IMR-90 (cell line): Measurements from ENCODE around the gene HIPK1. TPM values are rescaled to one million over a fixed set of nuclear protein-coding genes. Genes with fewer than 3 reads are reported as not detected.

Source experiments
- ATAC-seq: fragments of 200-7000 bp; cut with Tn5 transposase; 2 replicates; pipeline ENCODE4 v1.9.1; 2020; ENCODE audit warnings: low read depth, mild to moderate bottlenecking, moderate library complexity
- BruUV-seq: library from RNA; stranded (reverse); fragments of 400-500 nt; replicated peaks from 2 replicates; lab custom pipeline; 2021; lab: Mats Ljungman, UMichigan
- CTCF ChIA-PET: fragments of 300-600 bp; formaldehyde crosslinking; extraction: SDS; loops from one replicate; lab custom pipeline; 2021; ENCODE audit warnings: antibody characterized with exemption; lab: Yijun Ruan, JAX
- POLR2A ChIA-PET: fragments of 300-600 bp; sonication (Branson Sonifier 250); formaldehyde crosslinking; loops from one replicate; lab custom pipeline; 2022; ENCODE audit warnings: antibody characterized with exemption; ENCODE audit not compliant: unreplicated experiment; lab: Charles Lee
- DNase-seq: peaks from one replicate; pipeline ENCODE4 v3.0.0; 2013
- H2AFZ ChIP-seq: replicated peaks from 2 replicates; pipeline ENCODE3; 2013; ENCODE audit warnings: low read length, mild to moderate bottlenecking; ENCODE audit not compliant: poor library complexity
- H2AK5ac ChIP-seq: 2 replicates; pipeline ENCODE4 v1.6.1; 2013; ENCODE audit warnings: low read depth, low read length, inconsistent platforms
- H2AK9ac ChIP-seq: replicated peaks from 2 replicates; pipeline ENCODE3; 2013; ENCODE audit warnings: mild to moderate bottlenecking, low read depth, low read length, moderate library complexity; ENCODE audit not compliant: poor library complexity
- H2BK120ac ChIP-seq: 2 replicates; pipeline ENCODE4 v1.6.1; 2013; ENCODE audit warnings: low read depth, low read length, inconsistent platforms
- H2BK15ac ChIP-seq: 3 replicates; pipeline ENCODE4 v1.6.1; 2013; ENCODE audit warnings: low read depth, low read length, inconsistent platforms
- H2BK20ac ChIP-seq: 2 replicates; pipeline ENCODE4 v1.6.1; 2013; ENCODE audit warnings: low read depth, mild to moderate bottlenecking, inconsistent platforms, low read length, moderate library complexity
- H2BK5ac ChIP-seq: 2 replicates; pipeline ENCODE4 v1.6.1; 2013; ENCODE audit warnings: mild to moderate bottlenecking, low read depth, low read length, inconsistent platforms; ENCODE audit not compliant: poor library complexity, severe bottlenecking
- H3K14ac ChIP-seq: replicated peaks from 2 replicates; pipeline ENCODE4 v1.6.1; 2013; ENCODE audit warnings: low read depth, low read length, inconsistent platforms
- H3K18ac ChIP-seq: 2 replicates; pipeline ENCODE4 v1.6.1; 2013; ENCODE audit warnings: low read depth, low read length, control low read depth
- H3K23ac ChIP-seq: 2 replicates; pipeline ENCODE4 v1.6.1; 2013; ENCODE audit warnings: low read depth, low read length, inconsistent platforms
- H3K27ac ChIP-seq: 2 replicates; pipeline ENCODE4 v1.5.1; 2013; ENCODE audit warnings: mild to moderate bottlenecking, control low read depth, low read length; ENCODE audit not compliant: insufficient read depth
- H3K27me3 ChIP-seq: 2 replicates; pipeline ENCODE4 v1.6.1; 2013; ENCODE audit warnings: low read length; ENCODE audit not compliant: control insufficient read depth, insufficient read depth
- H3K36me3 ChIP-seq: 2 replicates; pipeline ENCODE4 v1.6.1; 2013; ENCODE audit warnings: low read length, mixed read lengths; ENCODE audit not compliant: control insufficient read depth, insufficient read depth
- H3K4ac ChIP-seq: 2 replicates; pipeline ENCODE4 v1.6.1; 2013; ENCODE audit warnings: low read depth, low read length, inconsistent platforms
- H3K4me1 ChIP-seq: 2 replicates; pipeline ENCODE4 v1.6.1; 2013; ENCODE audit warnings: low read length, mixed read lengths; ENCODE audit not compliant: control insufficient read depth, insufficient read depth
- H3K4me2 ChIP-seq: 2 replicates; pipeline ENCODE4 v1.6.1; 2013; ENCODE audit warnings: low read depth, mild to moderate bottlenecking, control low read depth, low read length, moderate library complexity
- H3K4me3 ChIP-seq: 2 replicates; pipeline ENCODE4 v1.5.1; 2013; ENCODE audit warnings: low read depth, mild to moderate bottlenecking, control low read depth, low read length, moderate library complexity; ENCODE audit not compliant: insufficient read depth
- H3K56ac ChIP-seq: 2 replicates; pipeline ENCODE4 v1.6.1; 2013; ENCODE audit warnings: low read length, inconsistent platforms; ENCODE audit not compliant: insufficient read depth; ENCODE audit errors: extremely low read depth
- H3K79me1 ChIP-seq, 2 experiments: 2 replicates each; pipeline ENCODE4 v1.6.1; 2013; ENCODE audit warnings: low read length in 2 of 2, inconsistent platforms in 1 of 2, low read depth in 1 of 2
- H3K9ac ChIP-seq: 2 replicates; pipeline ENCODE4 v1.6.1; 2013; ENCODE audit warnings: low read depth, low read length, control low read depth
- H3K9me1 ChIP-seq: 2 replicates; pipeline ENCODE4 v1.6.1; 2013; ENCODE audit warnings: low read length, inconsistent platforms; ENCODE audit not compliant: insufficient read depth
- H3K9me3 ChIP-seq: 2 replicates; pipeline ENCODE4 v1.6.1; 2013; ENCODE audit warnings: low read length; ENCODE audit not compliant: control insufficient read depth, insufficient read depth
- H4K20me1 ChIP-seq: 2 replicates; pipeline ENCODE4 v1.6.1; 2013; ENCODE audit warnings: low read length, inconsistent platforms; ENCODE audit not compliant: insufficient read depth
- H4K5ac ChIP-seq: 2 replicates; pipeline ENCODE4 v1.6.1; 2013; ENCODE audit warnings: mild to moderate bottlenecking, low read depth, low read length, control low read depth
- H4K8ac ChIP-seq, 2 experiments: 2 replicates each; pipeline ENCODE4 v1.6.1; 2013; ENCODE audit warnings: low read depth in 2 of 2, low read length in 2 of 2, control low read depth in 1 of 2, inconsistent platforms in 1 of 2
- H4K91ac ChIP-seq: 2 replicates; pipeline ENCODE4 v1.6.1; 2013; ENCODE audit warnings: low read depth, low read length, inconsistent platforms; ENCODE audit not compliant: insufficient read depth
- BHLHE40 ChIP-seq: fragments of 150-350 bp; IDR thresholded peaks from 2 replicates; pipeline ENCODE4 v1.6.1; 2016; ENCODE audit warnings: mild to moderate bottlenecking, low read depth, low read length
- CEBPB ChIP-seq: IDR thresholded peaks from 2 replicates; pipeline ENCODE4 v1.6.1; 2012; ENCODE audit warnings: low read depth, low read length, improper control_type of control experiment
- CHD1 ChIP-seq: IDR thresholded peaks from 2 replicates; pipeline ENCODE4 v1.6.1; 2012; ENCODE audit warnings: low read depth, low read length, improper control_type of control experiment
- FOS ChIP-seq: fragments of 150-350 bp; IDR thresholded peaks from 2 replicates; pipeline ENCODE4 v1.6.1; 2016; ENCODE audit warnings: low read depth, low read length
- MAZ ChIP-seq: IDR thresholded peaks from 2 replicates; pipeline ENCODE4 v1.6.1; 2012; ENCODE audit warnings: low read depth, mild to moderate bottlenecking, low read length, improper control_type of control experiment, moderate library complexity, borderline replicate concordance
- MXI1 ChIP-seq: IDR thresholded peaks from 2 replicates; pipeline ENCODE4 v1.6.1; 2012; ENCODE audit warnings: low read depth, mild to moderate bottlenecking, low read length, moderate library complexity, borderline replicate concordance
- NFE2L2 ChIP-seq: fragments of 150-350 bp; IDR thresholded peaks from 2 replicates; pipeline ENCODE4 v1.6.1; 2016; ENCODE audit warnings: low read depth, mild to moderate bottlenecking, low read length
- POLR2A ChIP-seq: IDR thresholded peaks from 2 replicates; pipeline ENCODE4 v1.6.1; 2012; ENCODE audit warnings: mild to moderate bottlenecking, low read depth, low read length
- RAD21 ChIP-seq: IDR thresholded peaks from 2 replicates; pipeline ENCODE4 v1.6.1; 2012; ENCODE audit warnings: low read length, improper control_type of control experiment
- RCOR1 ChIP-seq: IDR thresholded peaks from 2 replicates; pipeline ENCODE4 v1.6.1; 2012; ENCODE audit warnings: mild to moderate bottlenecking, low read length, improper control_type of control experiment; ENCODE audit not compliant: insufficient replicate concordance
- RFX5 ChIP-seq: IDR thresholded peaks from 2 replicates; pipeline ENCODE4 v1.8.0; 2012; ENCODE audit warnings: low read depth, mild to moderate bottlenecking, low read length, moderate library complexity
- SMC3 ChIP-seq: fragments of 150-350 bp; IDR thresholded peaks from 2 replicates; pipeline ENCODE4 v1.6.1; 2016; ENCODE audit warnings: low read depth, mild to moderate bottlenecking, antibody characterized with exemption, low read length, moderate library complexity
- WGBS, 2 experiments: methylation state at CpG; one replicate each; pipeline versions ENCODE4 v1.1.5 to v1.1.7; 2013; ENCODE audit warnings: missing lambda C conversion rate in 2 of 2; ENCODE audit not compliant: insufficient read length in 1 of 2; ENCODE audit errors: extremely low coverage in 2 of 2; 5-methylcytosine and 5-hydroxymethylcytosine counted together
- dilution Hi-C: fragments of 300-500 bp; cut with HindIII; formaldehyde crosslinking; loops from one replicate; pipeline ENCODE4 v1.14.3; 2018; ENCODE audit warnings: low sequenced_read_pairs; ENCODE audit not compliant: unreplicated experiment
- in situ Hi-C: fragments of 300-500 bp; cut with MboI; formaldehyde crosslinking; loops from 3 replicates; pipeline ENCODE4 v1.14.3; 2019; ENCODE audit warnings: low sequenced_read_pairs, inconsistent platforms, mixed read lengths
- intact Hi-C: fragments of 100-400 bp; cut with micrococcal nuclease; formaldehyde crosslinking; loops from 2 replicates; pipeline ENCODE4 v1.10.0; 2022
- polyA plus RNA-seq, 3 experiments: library from polyadenylated mRNA; depleted of rRNA; stranded (reverse); fragments of >200 nt; gene quantifications; 2 replicates each; pipeline ENCODE4 v1.2.3, GENCODE V29; 2012; ENCODE audit warnings: low replicate concordance in 1 of 3
- total RNA-seq: library from RNA; depleted of rRNA; stranded (reverse); fragments of >200 nt; gene quantifications from 2 replicates; pipeline ENCODE4 v1.2.3, GENCODE V29; 2012
- TF ChIP-seq, protein P1 (sequence below): conservative IDR thresholded peaks from 2 replicates; pipeline ENCODE4 v1.5.1; 2012; ENCODE audit warnings: mild to moderate bottlenecking, low read depth, low read length, improper control_type of control experiment
- TF ChIP-seq, protein P2 (sequence below): fragments of 150-350 bp; IDR thresholded peaks from 2 replicates; pipeline ENCODE4 v1.6.1; 2017; ENCODE audit warnings: mild to moderate bottlenecking, antibody characterized with exemption, low read length, low read depth
- TF ChIP-seq, protein P3 (sequence below): fragments of 150-350 bp; IDR thresholded peaks from 2 replicates; pipeline ENCODE4 v1.6.1; 2016; ENCODE audit warnings: low read depth, mild to moderate bottlenecking, low read length, moderate library complexity, borderline replicate concordance

Gene HIPK1
- total and polyA plus RNA-seq, 2 of the 4 experiments (the other 2 are of a cell fraction): 15.3 to 33.9 TPM

DNA sequence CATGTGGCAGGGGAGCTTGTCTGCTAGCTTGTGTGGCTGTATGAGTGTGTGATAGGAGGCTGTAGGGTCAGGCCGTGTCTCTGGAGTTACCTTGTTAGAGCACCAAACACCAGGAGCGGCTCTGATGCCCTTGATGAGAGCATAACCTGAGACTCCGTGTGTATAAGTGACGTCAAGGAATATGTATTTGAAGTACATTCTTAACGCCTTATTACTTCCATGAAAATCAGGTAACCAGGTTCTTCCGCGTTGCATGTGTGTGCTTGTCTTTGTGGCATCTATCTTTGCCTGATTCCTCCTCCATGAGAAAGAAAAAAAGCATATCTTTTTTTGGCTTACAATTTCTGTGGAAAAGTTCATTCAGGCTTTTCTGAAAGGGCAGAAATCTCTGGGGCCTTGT is 54.7 kb downstream of the HIPK1 start:
- ATAC-seq (no peak), DNase-seq (no peak)
- ChIA-PET CTCF (no interaction called here), POLR2A (no interaction called here)
- H2BK15ac ChIP-seq: peak overlapping the region; percentile 61; the same call in 2 of the 3 replicates
- no peaks in the 10 kb centered on the region for H4K20me1 ChIP-seq
- H2BK20ac ChIP-seq: peak overlapping the region; percentile 46; the same call in 1 of the 2 replicates
- peak overlapping the region; percentile 39; the same call in 1 of the 2 replicates for H4K5ac ChIP-seq
- H3K4ac ChIP-seq: peak overlapping the region; percentile 75
- H3K18ac ChIP-seq: peak overlapping the region; percentile 48; the same call in 1 of the 2 replicates
- in situ Hi-C loops (loop anchor here (5.0 kb wide), 1 partner anchor 298 kb away; no protein-coding TSS in a partner anchor), intact Hi-C loops (no loop called here), dilution Hi-C loops (no loop called here)
- peak overlapping the region; percentile 87 for H4K91ac ChIP-seq
- H3K4me2 ChIP-seq: peak overlapping the region; percentile 84; the same call in 1 of the 2 replicates
- peaks cover 19% of the 10 kb centered on the region for H3K4me1 ChIP-seq
- H3K56ac ChIP-seq: no peak overlapping the region
- peaks cover 12% of the 10 kb centered on the region for H3K9me1 ChIP-seq
- peak overlapping the region; percentile 49 for H2AFZ ChIP-seq
- 83% methylated on average over 1 of the region's 7 CpGs; no CpG with 5 or more reads in 1 of the 2 experiments for WGBS, 2 experiments
- peak overlapping the region; percentile 2; the same call in 1 of the 2 replicates for H3K9ac ChIP-seq
- TF ChIP-seq RCOR1 (no peak), NFE2L2 (no peak), CEBPB (no peak), FOS (no peak), POLR2A (no peak), CHD1 (no peak), MXI1 (no peak), BHLHE40 (no peak), MAZ (no peak), SMC3 (no peak), RAD21 (no peak), RFX5 (no peak)
- TF ChIP-seq, protein P1, sequence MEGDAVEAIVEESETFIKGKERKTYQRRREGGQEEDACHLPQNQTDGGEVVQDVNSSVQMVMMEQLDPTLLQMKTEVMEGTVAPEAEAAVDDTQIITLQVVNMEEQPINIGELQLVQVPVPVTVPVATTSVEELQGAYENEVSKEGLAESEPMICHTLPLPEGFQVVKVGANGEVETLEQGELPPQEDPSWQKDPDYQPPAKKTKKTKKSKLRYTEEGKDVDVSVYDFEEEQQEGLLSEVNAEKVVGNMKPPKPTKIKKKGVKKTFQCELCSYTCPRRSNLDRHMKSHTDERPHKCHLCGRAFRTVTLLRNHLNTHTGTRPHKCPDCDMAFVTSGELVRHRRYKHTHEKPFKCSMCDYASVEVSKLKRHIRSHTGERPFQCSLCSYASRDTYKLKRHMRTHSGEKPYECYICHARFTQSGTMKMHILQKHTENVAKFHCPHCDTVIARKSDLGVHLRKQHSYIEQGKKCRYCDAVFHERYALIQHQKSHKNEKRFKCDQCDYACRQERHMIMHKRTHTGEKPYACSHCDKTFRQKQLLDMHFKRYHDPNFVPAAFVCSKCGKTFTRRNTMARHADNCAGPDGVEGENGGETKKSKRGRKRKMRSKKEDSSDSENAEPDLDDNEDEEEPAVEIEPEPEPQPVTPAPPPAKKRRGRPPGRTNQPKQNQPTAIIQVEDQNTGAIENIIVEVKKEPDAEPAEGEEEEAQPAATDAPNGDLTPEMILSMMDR: no peak
- TF ChIP-seq, protein P2, sequence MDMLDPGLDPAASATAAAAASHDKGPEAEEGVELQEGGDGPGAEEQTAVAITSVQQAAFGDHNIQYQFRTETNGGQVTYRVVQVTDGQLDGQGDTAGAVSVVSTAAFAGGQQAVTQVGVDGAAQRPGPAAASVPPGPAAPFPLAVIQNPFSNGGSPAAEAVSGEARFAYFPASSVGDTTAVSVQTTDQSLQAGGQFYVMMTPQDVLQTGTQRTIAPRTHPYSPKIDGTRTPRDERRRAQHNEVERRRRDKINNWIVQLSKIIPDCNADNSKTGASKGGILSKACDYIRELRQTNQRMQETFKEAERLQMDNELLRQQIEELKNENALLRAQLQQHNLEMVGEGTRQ: no peak
- TF ChIP-seq, protein P3, sequence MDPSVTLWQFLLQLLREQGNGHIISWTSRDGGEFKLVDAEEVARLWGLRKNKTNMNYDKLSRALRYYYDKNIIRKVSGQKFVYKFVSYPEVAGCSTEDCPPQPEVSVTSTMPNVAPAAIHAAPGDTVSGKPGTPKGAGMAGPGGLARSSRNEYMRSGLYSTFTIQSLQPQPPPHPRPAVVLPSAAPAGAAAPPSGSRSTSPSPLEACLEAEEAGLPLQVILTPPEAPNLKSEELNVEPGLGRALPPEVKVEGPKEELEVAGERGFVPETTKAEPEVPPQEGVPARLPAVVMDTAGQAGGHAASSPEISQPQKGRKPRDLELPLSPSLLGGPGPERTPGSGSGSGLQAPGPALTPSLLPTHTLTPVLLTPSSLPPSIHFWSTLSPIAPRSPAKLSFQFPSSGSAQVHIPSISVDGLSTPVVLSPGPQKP: no peak
- H3K14ac ChIP-seq: peak overlapping the region; percentile 38
- H4K8ac ChIP-seq: peak overlapping the region in 1 of 2 experiments; percentile 47; a peak in 1 of 4 replicates
- H2BK120ac ChIP-seq: peak overlapping the region; percentile 50
- H3K23ac ChIP-seq: peak overlapping the region; percentile 27; the same call in 1 of the 2 replicates
- peaks cover 2% of the 10 kb centered on the region; the same call in 1 of the 2 replicates for H3K36me3 ChIP-seq
- H3K27me3 ChIP-seq: no peaks in the 10 kb centered on the region
- BruUV-seq: no TSS peak
- H3K4me3 ChIP-seq: no peak overlapping the region
- H2AK9ac ChIP-seq: no peak overlapping the region
- peaks cover 0 to 24% of the 10 kb centered on the region in 2 experiments; a peak in 2 of 4 replicates for H3K79me1 ChIP-seq
- H3K9me3 ChIP-seq: no peaks in the 10 kb centered on the region
- peak overlapping the region; percentile 90 for H2AK5ac ChIP-seq
- peak overlapping the region; percentile 59 for H2BK5ac ChIP-seq
- H3K27ac ChIP-seq: peak overlapping the region; percentile 60; the same call in 1 of the 2 replicates
